Thyroid gland (tissue), 4 donors: ENCODE measurements around the gene CELF4.

Experiments
- CTCF ChIP-seq, 6 experiments: fragments of 200-600 bp in 3 of 6; fragments of 450-650 bp in 3 of 6; sonication (generic) in 3 of 6; IDR thresholded peaks; one replicate each; pipeline ENCODE4 v1.5.1; 2016 to 2019; ENCODE audit warnings: antibody characterized with exemption in 6 of 6, mild to moderate bottlenecking in 2 of 6, inconsistent platforms in 1 of 6, moderate library complexity in 1 of 6
- POLR2A ChIP-seq, 2 donors: fragments of 450-650 bp; IDR thresholded peaks; one replicate each; pipeline ENCODE4 v1.6.1; 2017; ENCODE audit warnings: antibody characterized with exemption in 2 of 2, mild to moderate bottlenecking in 2 of 2, moderate library complexity in 1 of 2

- TF ChIP-seq CTCF (IDR thresholded peaks at IDR 0.05) (no peak), POLR2A (IDR thresholded peaks at IDR 0.05) (no peak)
Observed at GRCh38 chr18:37339701-37340215, 225.8 kb downstream of the CELF4 start.
